ENCODE results near the gene HS2ST1. TPM values are rescaled to one million over a fixed set of nuclear protein-coding genes. Genes with fewer than 3 reads are reported as not detected.

The HS2ST1 gene
- total RNA-seq, 2 experiments from 2014 or later: 22.0 to 23.6 TPM

GRCh38 chr1:87147851-87148250 lies 233.4 kb downstream of the HS2ST1 start:
- ChIA-PET CTCF (no interaction called here), POLR2A (no interaction called here)

- CTCF ChIA-PET: no interaction called here
Observed at GRCh38 chr1:87148661-87149060, 234.2 kb downstream of the HS2ST1 start.

GRCh38 chr1:87149241-87150041 lies 235.0 kb downstream of the HS2ST1 start:
- ChIA-PET POLR2A (interaction anchor here (0.5 kb wide), 1 partner anchor 600 kb away, joined by 5 read pairs; no protein-coding TSS in a partner anchor), CTCF (interaction anchor here (1.4 kb wide), 1 partner anchor 18 kb away, joined by 3 read pairs; no protein-coding TSS in a partner anchor)

More at GRCh38 chr1:87148661-87149060, 234.2 kb downstream of the HS2ST1 start:
- POLR2A ChIA-PET: no interaction called here

GRCh38 chr1:87150143-87150542 lies 235.7 kb downstream of the HS2ST1 start:
- ChIA-PET CTCF (interaction anchor here (1.4 kb wide), 1 partner anchor 19 kb away, joined by 3 read pairs; no protein-coding TSS in a partner anchor), POLR2A (no interaction called here)

- POLR2A ChIA-PET: no interaction called here
- CTCF ChIA-PET: no interaction called here
Observed at GRCh38 chr1:87151500-87152421, 237.3 kb downstream of the HS2ST1 start.

GRCh38 chr1:87154384-87154783 lies 239.9 kb downstream of the HS2ST1 start:
- CTCF ChIA-PET: interaction anchor here (0.6 kb wide), 1 partner anchor 433 kb away, joined by 5 read pairs; no protein-coding TSS in a partner anchor
- POLR2A ChIA-PET: no interaction called here

GRCh38 chr1:87155170-87155569 lies 240.7 kb downstream of the HS2ST1 start:
- POLR2A ChIA-PET: no interaction called here
- CTCF ChIA-PET: no interaction called here

- POLR2A ChIA-PET: no interaction called here
- CTCF ChIA-PET: no interaction called here
Observed at GRCh38 chr1:87155648-87156047, 241.2 kb downstream of the HS2ST1 start.

- ChIA-PET POLR2A (no interaction called here), CTCF (no interaction called here)
Observed at GRCh38 chr1:87156124-87156523, 241.7 kb downstream of the HS2ST1 start.

- POLR2A ChIA-PET: no interaction called here
- CTCF ChIA-PET: no interaction called here
Observed at GRCh38 chr1:87159378-87159915, 245.0 kb downstream of the HS2ST1 start.

Other genes starting within 250 kb of the HS2ST1 start
- 10 to 100 TPM; 55.0 to 60.0 TPM for gene SH3GLB1, start 210.1 kb upstream of the HS2ST1 start, total RNA-seq
- 100 to 1,000 TPM; 155 to 156 TPM for gene SELENOF, start 509 bp upstream of the HS2ST1 start, total RNA-seq